Mammary epithelial cell (primary cell): Measurements from ENCODE around the gene GIMAP7.

Experiments
- CTCF ChIP-seq, 2 donors: IDR thresholded peaks in 1 of 2; conservative IDR thresholded peaks in 1 of 2; 2 replicates each; pipeline ENCODE4 v1.5.1; 2011 to 2012; ENCODE audit warnings: inconsistent platforms in 2 of 2, low read length in 2 of 2, mild to moderate bottlenecking in 2 of 2, control low read depth in 1 of 2, low read depth in 1 of 2; ENCODE audit not compliant: insufficient read depth in 1 of 2; ENCODE audit errors: extremely low read depth in 1 of 2
- EZH2 ChIP-seq: IDR thresholded peaks from 2 replicates; pipeline ENCODE4 v1.6.1; 2012; ENCODE audit warnings: low read length, inconsistent platforms, borderline replicate concordance

GRCh38 chr7:150568714-150569113, 54.0 kb downstream of the GIMAP7 start:
- TF ChIP-seq CTCF (conservative IDR thresholded peaks at IDR 0.05 in 1 of 2, IDR thresholded peaks at IDR 0.05 in 1 of 2; ENCODE audit: extremely low read depth in 1 of 2, insufficient read depth in 1 of 2, low read depth in 1 of 2, low read length in 2 of 2) (no peak), EZH2 (no peak)
